ENCODE data around the gene PLA2G6.

Gene PLA2G6

DNA sequence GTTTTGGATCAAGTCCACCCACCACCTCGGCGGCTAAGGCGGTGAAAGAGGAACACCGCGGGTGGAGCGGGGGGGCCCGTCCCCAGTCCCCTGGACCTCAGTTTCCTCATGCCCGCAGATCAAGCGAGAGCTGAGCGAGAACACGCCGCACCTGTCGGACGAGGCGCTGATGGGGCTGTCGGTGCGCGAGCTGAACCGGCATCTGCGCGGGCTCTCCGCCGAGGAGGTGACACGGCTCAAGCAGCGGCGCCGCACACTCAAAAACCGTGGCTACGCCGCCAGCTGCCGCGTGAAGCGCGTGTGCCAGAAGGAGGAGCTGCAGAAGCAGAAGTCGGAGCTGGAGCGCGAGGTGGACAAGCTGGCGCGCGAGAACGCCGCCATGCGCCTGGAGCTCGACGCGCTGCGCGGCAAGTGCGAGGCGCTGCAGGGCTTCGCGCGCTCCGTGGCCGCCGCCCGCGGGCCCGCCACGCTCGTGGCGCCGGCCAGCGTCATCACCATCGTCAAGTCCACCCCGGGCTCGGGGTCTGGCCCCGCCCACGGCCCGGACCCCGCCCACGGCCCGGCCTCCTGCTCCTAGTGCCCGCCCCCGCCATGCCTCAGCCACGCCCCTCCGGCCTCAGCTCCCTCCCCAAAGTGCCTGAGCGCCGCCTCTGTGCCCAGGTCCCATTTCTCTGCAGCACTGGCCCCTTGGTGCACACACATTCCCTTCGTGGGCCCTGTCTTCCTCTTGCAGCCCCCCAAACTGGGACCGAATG, 32.8 kb upstream of the PLA2G6 start:
- DNase-seq, result no peak

DNA sequence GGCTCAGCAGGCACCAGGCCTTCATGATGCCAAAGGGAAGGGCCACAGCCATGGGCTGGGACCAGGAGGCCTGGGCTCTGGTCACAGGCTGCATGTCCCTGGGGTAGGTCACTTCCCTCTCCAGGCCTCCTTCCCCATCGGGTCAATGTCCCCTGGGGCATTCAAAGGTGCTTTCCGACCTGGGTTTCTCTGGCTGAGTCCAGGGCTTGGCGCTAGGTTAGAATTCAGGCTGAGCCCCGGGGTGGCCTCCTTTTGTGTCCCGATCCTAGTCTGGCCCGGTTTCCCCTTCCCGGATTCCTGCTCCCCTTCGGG, 32.3 kb upstream of the PLA2G6 start:
- DNase-seq, result no peak

DNA sequence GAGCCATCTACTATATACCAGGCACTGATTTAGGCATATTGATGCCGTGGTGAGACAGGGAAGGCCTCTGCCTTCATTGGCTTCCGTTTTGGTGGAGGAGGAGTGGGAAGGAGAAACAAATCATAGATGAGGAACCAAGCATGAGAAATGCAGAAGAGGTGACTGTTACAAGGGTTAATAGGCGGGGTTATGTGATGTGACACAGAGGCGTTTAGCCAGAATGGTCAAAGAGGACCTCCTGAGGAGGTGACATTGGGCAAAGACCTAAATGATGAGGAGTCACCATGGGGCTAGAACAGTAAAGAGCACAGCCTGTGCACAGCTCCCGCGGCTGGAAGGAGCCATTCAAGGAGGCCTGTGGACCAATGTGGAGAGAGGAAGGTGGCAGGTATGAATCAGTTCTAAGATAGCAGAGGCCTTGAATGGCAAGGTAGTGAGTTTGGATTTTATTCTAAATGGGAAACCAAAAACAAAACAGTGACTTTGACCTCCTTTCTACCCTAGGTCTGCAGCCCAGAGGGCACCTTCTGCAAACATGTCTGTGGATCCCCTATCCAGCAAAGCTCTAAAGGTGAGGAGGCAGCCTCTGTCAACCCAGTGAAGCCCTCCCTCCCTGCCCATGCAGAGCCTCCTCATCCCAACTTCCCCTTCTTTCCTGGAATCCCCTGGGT, 31.8 kb upstream of the PLA2G6 start:
- DNase-seq, result no peak

DNA sequence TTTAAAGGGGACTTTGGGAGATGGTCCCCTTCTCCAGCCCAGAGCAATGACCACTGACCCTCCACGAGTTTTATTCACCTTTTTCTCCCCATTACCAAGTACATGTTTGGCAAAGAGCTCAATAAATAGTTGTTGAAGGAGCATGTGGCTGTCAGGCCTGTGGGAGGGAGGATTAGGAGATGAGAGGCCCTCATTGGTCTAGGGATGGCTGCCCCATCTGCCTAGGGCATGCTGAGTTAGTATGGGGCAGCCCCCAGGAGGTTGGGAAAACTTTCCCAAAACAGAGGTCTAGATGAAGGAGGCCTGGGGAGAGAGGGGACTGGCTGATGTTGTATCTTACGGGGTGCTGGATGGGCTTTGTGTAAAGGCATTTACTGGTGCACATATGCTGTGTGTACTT, 30.8 kb upstream of the PLA2G6 start:
- DNase-seq, result no peak

DNA sequence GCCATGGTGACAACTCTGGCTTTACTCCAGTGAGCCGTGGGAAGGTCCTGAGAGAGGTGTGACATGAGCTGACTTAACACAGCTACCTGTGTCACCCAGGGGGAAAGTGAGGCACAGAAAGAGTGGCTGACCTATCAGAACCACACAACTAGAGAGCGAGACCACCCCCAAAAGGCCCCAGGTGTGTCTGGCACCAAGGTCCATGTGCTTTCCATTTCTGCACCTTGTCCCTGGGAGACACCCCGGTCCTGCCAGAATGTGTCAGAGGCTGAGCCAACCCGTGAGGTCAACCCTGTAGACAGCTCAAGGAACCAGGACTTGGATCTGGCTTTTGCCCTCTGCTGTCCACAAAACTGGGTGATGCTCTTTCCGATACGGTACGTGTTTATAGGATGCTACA, 29.9 kb upstream of the PLA2G6 start:
- no peak for DNase-seq

DNA sequence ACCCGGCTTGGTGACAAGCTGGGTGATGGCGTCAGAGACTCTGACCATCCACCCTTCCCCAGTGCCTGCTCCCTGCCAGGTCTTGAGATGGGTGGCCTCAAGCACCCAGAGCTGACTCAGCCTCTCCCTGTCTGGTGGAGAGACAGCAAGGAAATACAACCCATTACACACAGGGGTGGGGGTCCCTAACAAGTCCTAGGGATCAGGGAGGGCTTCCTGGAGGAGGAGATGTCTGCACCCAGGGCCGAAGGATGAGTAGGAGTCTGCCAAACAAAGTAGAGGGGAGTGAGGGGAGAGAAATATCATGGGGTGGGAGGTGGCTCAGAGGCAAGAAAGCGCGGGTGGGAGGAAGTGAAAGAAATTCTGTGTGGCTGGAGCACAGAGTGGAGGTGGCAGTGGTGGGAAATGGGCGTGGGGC, 26.9 kb upstream of the PLA2G6 start:
- no peak for DNase-seq

DNA sequence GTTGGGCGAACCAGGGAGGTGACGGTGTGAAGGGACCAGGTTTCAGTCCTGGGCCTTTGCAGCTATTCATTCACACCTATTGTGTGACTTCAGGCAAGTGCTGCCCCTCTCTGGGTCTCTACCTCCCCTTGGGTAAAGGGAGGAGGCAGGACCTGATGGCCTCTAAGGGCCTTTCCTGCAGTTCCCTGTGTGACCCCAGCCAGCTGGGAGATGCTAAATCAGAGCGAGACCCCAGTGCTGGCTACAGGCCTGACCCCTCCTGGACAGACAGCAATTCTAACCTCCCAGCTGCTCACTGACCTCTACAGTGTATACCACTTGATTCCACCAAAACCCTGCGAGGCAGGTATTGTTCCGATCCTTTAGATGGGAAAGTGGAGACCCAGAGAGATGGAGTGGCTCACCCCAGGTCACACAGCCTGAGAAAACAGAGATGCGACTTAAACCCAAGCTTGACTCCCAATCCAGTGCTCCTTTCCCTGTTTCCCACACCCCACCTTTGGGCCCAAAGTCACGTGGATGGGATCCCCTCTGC, 26.3 kb upstream of the PLA2G6 start:
- DNase-seq, result no peak

DNA sequence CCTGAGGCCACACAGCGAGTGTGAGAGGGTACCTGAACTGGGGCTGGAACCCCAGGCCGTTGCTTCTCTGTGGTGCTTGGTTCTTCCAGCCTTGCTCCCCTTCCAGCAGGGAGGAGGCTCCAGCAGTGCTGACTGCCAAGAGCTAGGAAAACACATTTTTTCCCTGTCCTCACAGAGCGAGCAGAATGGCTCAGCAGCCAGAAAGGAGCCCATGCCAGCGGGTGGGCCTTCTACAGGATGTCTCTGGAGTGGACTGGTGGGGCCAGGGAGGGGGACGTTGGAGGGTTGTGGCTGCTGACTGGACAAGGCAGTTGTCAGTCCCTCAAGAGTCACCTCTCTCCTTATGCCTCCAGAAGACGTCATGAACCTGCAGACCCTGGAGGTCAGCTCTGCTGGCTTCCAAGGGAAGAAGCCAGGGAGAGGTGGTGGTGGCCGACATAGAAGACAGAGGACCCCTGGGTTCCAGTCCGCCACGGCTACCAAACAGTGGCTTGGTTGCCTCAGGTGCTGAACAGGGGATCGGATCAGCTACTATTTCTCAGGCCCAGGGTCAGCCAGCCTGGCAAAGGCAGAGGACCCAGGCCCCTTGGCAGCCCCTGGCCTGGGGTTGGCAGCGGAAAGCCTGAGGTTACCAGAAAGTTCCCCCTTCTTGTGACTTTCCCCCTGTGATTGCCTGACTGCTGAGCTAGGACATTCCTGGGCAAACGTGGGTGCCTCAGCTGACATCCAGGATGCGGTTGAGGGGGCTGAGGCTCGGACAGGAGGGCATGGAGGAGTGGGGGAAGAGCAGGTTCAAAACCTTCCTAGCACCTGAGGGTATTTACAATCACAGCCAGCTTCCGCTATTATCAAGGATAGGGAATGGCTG, 23.9 kb upstream of the PLA2G6 start:
- DNase-seq, result no peak

DNA sequence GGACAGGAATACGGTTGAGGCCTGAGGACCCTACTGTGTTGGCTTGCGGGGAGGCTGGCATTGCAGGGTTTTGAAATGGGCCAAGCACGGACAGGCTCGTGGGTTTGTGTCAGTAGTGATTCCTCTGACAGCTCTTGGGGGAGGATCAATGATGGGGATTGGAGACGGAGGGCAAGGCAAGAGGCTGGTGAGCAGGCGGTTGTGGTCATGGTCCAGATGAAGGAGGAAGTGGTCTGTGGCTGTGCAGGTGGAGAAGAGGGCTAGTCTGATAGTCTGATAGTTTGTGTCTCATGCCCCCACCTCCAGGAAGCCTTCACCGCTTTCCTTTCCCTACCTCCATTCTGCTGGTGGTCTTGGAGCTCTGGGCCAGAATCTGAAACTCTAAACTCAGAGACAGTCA, 23.2 kb upstream of the PLA2G6 start:
- no peak for DNase-seq

DNA sequence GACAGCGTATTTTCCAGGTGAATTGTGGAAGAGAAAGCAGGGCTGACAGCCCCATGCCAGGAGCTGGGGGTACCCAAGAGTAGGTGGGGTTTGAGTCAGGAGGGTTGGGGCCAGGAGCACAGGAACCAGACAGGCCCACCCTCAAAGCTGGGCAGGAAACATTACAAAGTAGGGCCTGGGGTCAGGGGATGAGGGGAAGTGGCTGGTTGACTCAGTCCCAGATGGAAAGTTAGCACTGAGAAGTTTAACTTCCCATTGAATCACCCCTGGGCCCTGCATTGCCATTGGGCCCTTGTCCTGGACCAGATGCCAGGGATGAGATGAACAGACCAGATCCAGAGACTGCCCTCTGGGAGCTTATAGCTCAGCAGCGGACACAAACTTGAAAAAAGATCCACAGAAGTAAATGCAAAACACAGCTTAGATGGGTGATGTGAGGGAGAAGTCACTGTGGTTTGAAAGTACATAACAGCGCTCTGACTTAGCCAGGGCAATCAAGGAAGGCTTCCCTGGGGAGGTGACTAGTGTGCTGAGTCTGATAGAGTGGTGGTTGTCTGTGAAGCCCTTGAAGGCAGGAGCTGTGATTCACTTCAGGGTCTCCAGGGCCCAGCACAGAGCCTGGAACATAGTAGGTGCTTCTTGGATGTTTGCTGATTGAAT, 22.4 kb upstream of the PLA2G6 start:
- DNase-seq, result no peak

DNA sequence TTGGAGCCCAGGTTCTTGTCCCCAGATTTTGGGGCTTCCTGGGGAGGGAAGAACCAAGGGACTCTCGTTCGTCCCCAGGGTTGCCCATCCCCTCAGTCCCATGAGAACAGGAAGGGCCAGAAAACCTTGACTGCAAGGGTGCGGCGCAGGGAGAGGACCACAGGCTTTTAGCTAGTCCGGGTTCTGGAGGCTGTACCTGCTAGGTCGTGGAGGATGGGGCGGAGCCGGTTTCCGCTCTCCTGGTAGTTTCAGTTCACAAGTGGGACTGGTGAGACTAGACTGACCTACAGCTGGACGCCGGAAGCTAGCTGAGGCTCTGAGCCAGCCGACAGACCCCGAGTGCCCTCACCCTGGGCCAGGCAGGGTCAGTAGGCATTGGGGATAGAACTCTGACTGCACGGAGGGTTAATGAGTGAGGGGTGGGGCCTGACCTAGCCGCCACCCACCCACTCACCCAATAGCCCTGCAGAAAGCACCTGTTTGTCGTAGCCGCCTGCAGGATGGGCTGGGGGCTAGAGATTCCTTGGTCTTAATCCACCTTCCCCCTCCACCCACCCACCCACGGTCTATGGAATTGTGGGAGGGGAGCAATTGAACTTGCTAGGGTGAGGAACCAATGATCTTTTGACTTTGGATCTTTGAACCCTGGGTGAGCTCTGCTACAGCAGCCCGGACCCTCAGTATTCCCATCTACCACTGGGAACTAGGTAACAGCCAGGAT, 21.6 kb upstream of the PLA2G6 start:
- no peak for DNase-seq

DNA sequence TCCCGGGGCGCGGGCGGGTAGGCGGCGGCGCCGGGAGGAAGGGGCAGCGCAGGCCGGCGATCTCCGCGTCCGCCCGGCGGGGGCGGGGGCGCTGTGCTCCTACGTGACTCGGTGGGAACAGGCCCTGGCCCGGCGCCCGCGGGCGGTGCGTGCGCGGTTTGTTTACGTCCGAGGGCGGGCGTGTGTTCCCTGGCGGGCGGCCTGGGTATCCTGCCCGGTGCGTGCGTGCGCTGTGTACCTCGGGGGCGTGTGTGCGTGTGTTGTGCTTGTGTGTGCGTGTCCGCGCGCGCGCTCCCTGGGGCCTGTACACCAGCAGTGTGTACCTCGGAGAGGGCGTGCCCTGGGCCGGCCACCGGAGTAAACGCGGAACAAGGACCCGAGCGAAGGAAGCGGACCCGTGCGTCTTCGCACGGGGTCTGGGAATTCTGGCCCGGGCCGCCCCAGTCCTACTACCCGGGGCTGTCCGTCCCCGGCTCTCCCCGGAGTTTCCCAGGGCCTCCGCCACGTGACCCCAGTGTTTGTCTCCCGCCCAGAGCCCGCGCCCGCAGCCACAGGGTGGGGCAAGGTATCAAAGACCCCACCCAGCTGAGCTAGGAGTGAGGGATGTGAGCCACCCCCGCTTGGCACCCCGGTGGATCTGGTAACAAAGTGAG, 20.9 kb upstream of the PLA2G6 start:
- DNase-seq, result no peak

DNA sequence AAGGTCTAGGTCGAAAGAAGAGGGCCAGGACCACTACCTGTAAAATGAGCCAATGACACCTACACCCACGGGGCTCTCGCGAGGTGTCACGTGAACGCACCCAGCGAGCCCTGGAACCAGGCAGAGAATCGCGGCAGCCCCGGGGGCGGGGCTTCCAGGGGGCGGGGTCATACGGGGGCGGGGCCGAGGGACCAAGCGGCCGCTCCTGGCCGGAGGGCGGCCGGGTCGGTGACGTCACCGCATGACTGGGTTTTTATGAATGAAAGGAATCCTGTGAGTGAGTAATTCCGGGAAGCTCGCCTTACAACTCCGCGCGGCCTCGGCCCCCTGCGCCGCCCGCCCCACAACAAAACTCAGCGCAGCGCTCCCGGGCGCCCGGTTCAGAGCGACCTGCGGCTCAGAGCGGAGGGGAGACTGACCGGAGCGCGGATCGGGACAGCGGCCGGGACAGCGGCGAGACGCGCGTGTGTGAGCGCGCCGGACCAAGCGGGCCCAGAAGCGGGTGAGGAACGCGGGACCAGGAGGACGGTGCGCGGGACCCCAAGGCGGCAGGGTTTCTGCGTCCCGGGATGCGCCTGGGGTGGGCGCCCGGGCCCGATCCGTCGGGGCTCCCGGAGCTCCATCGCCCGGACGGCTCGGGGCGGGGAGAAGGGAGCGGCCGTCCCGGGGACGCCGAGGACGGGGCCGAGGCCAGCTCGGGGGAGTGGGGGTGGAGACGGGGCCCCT, 20.2 kb upstream of the PLA2G6 start, which contains the start of gene MAFF:
Gene MAFF, plus strand, starts transcription at position 284 of the 726 bp plus-strand sequence. CDS start 11,860 bp downstream, outside the sequence.
- peak; percentile 75 for DNase-seq

DNA sequence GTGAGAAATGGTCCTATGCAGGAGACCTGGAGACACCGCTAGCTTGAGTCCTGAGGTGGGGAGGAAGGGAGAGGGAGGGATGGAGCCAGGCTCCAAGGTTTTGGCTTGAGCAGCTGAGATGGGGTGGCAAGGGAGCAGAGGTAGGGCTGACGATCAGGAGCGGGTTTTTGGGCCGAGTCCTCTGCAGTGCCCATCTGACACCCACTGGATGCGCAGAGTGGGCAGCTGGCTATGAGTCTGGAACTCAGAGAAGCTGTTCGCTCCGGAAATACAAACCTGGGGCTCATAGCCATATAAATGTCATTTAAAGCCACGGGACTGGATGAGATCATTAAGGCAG, 19.7 kb upstream of the PLA2G6 start:
- no peak for DNase-seq

DNA sequence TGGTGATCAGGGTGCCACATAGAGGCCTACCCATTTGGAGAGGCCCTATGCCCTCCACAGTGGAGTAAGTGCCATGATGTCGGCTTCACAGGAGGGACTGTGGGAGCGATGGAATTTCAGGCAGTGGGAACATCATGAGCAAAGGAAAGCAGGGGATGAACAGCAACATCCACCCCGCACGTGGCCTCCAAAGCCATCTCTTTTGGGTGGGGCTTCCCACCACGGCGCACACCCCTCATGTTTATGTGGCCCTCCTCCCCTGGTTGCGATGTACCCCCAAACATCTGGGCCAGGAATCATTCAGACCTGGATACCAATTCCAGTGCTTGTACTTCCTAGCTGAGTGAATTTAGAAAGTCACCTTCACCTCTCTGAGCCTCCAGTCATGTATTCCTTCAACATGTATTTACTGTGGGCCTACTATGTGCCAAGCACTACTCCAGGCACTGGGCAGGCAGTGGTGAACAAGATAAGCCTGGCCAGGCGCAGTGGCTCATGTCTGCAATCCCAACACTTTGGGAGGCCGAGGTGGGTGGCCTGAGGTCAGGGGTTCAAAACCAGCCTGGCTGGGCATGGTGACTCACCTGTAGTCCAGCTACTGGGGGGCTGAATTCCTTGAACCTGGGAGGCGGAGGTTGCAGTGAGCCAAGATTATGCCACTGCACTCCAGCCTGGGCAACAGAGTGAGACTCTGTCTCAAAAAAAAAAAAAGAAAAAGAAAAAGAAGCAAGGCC, 18.4 kb upstream of the PLA2G6 start:
- no peak for DNase-seq

DNA sequence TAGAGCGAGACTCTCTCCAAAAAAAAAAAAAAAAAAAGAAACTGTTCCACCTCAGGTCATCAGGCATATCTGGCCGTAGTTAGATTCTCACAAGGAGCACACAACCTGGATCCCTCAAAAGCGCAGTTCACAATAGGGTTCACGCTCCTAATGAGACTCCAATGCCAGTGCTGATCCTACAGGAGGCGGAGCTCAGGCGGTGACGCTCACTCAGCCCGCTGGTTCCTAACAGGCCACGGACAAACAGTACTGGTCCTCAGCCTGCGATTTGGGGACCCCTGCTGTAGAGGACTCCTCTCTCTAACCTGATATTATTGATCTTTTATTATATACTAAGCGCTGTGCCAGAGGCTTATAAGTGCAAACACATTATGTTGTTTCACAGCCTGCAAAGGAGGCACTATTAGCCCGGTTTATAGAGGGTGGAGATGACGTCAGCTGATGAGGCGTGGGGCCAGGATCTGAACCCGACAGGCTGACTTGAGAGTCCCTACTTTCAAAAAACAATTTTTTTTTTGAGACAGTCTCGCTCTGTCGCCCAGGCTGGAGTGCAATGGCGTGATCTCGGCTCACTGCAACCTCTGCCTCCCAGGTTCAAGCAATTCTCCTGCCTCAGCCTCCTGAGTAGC, 15.3 kb upstream of the PLA2G6 start:
- no peak for DNase-seq

DNA sequence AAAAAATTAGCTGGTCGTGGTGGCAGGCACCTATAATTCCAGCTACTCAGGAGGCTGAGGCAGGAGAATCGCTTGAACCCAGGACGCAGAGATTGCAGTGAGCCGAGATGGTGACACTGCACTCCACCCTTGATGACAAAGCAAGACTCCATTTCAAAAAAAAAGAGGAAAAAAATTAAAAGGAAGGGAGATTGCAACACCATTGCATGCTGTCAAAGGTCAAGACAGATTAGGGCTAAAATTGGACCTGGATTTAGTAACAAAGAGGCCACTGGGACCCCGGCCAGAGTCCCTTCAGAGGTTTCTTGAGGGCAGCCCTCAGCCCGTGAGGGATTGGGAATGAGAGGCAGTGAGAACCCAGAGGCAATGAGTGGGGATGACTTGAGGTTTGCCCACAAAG, 11.9 kb upstream of the PLA2G6 start:
- DNase-seq, result no peak

DNA sequence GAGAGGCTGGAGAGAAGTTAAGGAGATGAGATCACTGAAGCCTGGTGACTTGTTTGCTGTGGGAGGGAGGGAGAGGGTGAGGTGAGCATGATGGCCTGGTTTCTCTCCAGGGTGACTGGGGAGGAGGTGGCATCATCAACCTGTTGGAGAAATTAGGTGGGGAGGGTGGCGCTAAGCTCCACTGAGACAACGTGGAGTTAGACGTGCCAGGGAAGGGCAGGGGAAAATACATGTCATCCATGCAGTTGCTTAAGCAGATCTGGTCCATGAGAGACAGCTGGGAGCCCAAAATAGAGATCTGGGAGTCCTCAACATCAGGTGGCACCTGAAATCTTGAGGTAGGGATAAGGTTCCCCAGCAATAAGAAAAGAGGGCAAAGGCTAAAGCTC, 10.8 kb upstream of the PLA2G6 start:
- no peak for DNase-seq

DNA sequence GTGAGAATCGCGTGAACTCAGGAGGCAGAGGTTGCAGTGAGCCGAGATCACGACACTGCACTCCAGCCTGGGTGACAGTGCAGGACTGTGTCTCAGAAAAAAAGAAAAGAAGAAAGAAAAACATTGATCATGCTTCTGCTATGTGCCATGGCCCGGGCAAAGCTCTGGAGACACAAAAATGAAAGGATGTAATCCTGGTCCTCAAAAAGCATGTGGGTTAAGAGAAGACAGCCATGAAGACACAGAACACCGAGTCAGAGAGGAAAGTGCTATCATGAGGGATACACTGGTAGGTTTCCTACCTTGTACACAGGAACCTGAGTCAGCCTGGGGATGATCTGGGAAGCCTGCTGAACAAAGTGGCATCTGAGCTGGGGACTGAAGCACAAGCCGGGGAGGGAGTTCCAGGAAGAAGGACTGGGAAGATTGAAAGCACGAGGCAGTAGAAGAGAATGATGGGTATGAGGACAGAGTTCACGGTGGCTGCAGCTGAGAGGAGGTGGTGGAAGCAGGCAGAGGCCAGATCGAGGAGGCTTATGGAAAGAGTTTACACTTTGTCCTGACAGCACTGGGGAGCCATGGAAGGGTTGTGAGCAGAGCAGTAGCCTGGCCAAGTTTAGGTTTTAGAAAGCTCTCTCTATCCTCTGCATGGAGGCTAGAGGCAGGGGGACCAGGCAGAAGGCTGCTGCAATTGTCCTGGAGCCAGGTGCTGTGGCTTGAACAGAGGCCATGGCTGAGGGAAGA, 10.3 kb upstream of the PLA2G6 start:
- DNase-seq, result no peak
